K562 (cell line): ENCODE results near the gene COX14. TPM values are rescaled to one million over a fixed set of nuclear protein-coding genes. Genes with fewer than 3 reads are reported as not detected.

Source experiments
- ARHGAP35 ChIP-seq: fragments of 450-650 bp; IDR thresholded peaks from 2 replicates; pipeline ENCODE4 v1.6.1; 2018; ENCODE audit not compliant: partially characterized antibody
- HLTF ChIP-seq: fragments of 450-650 bp; IDR thresholded peaks from 2 replicates; pipeline ENCODE4 v1.6.1; 2016
- NEUROD1 ChIP-seq: fragments of 150-350 bp; IDR thresholded peaks from 2 replicates; pipeline ENCODE4 v1.6.1; 2014; ENCODE audit warnings: borderline replicate concordance, low read length, low read depth; ENCODE audit not compliant: partially characterized antibody
- PPARD ChIP-seq: fragments of 250-450 bp; sonication (Bioruptor Pico); IDR thresholded peaks from 2 replicates; pipeline ENCODE4 v1.8.0; 2022; ENCODE audit warnings: inconsistent platforms, mild to moderate bottlenecking, moderate library complexity
- RBM14 ChIP-seq: fragments of 200-400 bp; formaldehyde crosslinking; IDR thresholded peaks from 2 replicates; pipeline ENCODE4 v1.6.1; 2018; ENCODE audit warnings: low read depth, mild to moderate bottlenecking, low read length, moderate library complexity, borderline replicate concordance; ENCODE audit not compliant: insufficient read depth
- RFX5 ChIP-seq: IDR thresholded peaks from 2 replicates; pipeline ENCODE4 v1.6.1; 2011; ENCODE audit warnings: low read depth, mild to moderate bottlenecking, improper control_type of control experiment, low read length
- ZNF324 ChIP-seq: fragments of 250-450 bp; sonication (Bioruptor Pico); IDR thresholded peaks from 2 replicates; pipeline ENCODE4 v1.4.0; 2020; ENCODE audit warnings: mild to moderate bottlenecking
- polyA plus RNA-seq, 8 experiments: library from polyadenylated mRNA; depleted of rRNA in 4 of 8; stranded (reverse) in 5 of 8; unstranded in 3 of 8; fragments of >200 nt; fragmentation: Nextera tagmentation in 2 of 8; fragmentation: Illumina TruSeq in 1 of 8; extraction: Ambion mirVana in 2 of 8; extraction: Trizol in 1 of 8; gene quantifications; 2 replicates each; pipeline versions ENCODE4 v1.2.1 to v1.2.3, GENCODE V29; 2011 to 2014; ENCODE audit warnings: inconsistent platforms in 1 of 8, missing spikeins in 1 of 8
- total RNA-seq, 7 experiments: library from RNA; depleted of rRNA in 6 of 7; stranded (reverse); fragments of >200 nt in 6 of 7; fragmentation: Illumina TruSeq in 2 of 7; extraction: Trizol in 2 of 7; gene quantifications; 2 replicates each; pipeline versions ENCODE4 v1.2.1 to v1.2.3, GENCODE V29; 2011 to 2021; ENCODE audit warnings: low replicate concordance in 1 of 7
- TF ChIP-seq, protein P1 (sequence below), 2 experiments: fragments of 450-650 bp; IDR thresholded peaks; 2 replicates each; pipeline ENCODE4 v1.6.1; 2016; ENCODE audit warnings: mild to moderate bottlenecking in 2 of 2, borderline replicate concordance in 1 of 2, low read depth in 1 of 2, moderate library complexity in 1 of 2
- TF ChIP-seq, protein P2 (sequence below): fragments of 450-650 bp; formaldehyde crosslinking; IDR thresholded peaks from 2 replicates; pipeline ENCODE4 v1.4.0; 2022; ENCODE audit warnings: mild to moderate bottlenecking, moderate library complexity
- TF ChIP-seq, protein P3 (sequence below): fragments of 250-450 bp; sonication (Bioruptor Pico); IDR thresholded peaks from 2 replicates; pipeline ENCODE4 v1.8.0; 2021; ENCODE audit warnings: moderate library complexity, mild to moderate bottlenecking, inconsistent platforms
- TF ChIP-seq, protein P4 (sequence below): sonication (generic); formaldehyde crosslinking; IDR thresholded peaks from 2 replicates; pipeline ENCODE4 v1.8.0; 2022; ENCODE audit warnings: mild to moderate bottlenecking, missing genetic modification reagents

Gene COX14
- total and polyA plus RNA-seq, 9 of the 15 experiments (the other 6 are each of a cell fraction or from before 2014, with no cell fraction given), result 44.4 to 269 (median 53.4) TPM

DNA sequence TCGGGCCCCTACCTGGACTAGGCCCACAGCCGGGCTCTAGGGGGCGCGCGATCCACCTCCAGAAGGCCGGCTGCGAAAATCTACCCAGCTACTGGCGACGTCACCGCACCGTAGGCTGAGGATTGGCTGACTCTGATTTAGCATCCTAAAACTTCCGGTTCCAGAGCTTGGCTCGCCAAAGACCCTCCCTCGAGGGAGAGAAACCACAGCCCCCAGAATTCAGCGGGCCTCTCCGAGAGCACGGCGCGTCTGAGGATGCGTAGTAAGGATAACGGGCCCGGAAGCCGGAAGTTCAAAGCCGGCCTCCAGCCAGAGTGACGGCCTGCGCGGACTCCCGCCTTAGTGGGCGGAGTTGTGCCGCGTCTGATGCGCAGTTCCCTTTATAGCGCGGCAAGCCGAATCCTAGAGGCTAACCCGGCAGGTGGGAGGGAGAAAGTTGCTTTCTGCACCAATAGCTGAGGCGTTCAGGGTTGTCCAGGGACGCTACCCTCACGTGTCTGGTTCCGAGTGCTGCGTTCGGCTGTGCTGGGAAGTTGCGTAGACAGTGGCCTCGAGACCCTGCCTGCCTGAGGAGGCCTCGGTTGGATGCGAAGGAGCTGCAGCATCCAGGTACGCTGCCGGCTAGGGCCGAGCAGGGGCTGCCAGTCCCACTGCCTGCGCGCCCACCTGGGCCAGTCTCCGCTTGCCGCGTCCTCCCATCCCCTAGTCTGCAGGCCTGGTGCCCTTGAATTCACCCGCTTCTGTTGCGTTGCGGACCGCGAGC is at the start of gene COX14 (continued):
- TF ChIP-seq, protein P1, sequence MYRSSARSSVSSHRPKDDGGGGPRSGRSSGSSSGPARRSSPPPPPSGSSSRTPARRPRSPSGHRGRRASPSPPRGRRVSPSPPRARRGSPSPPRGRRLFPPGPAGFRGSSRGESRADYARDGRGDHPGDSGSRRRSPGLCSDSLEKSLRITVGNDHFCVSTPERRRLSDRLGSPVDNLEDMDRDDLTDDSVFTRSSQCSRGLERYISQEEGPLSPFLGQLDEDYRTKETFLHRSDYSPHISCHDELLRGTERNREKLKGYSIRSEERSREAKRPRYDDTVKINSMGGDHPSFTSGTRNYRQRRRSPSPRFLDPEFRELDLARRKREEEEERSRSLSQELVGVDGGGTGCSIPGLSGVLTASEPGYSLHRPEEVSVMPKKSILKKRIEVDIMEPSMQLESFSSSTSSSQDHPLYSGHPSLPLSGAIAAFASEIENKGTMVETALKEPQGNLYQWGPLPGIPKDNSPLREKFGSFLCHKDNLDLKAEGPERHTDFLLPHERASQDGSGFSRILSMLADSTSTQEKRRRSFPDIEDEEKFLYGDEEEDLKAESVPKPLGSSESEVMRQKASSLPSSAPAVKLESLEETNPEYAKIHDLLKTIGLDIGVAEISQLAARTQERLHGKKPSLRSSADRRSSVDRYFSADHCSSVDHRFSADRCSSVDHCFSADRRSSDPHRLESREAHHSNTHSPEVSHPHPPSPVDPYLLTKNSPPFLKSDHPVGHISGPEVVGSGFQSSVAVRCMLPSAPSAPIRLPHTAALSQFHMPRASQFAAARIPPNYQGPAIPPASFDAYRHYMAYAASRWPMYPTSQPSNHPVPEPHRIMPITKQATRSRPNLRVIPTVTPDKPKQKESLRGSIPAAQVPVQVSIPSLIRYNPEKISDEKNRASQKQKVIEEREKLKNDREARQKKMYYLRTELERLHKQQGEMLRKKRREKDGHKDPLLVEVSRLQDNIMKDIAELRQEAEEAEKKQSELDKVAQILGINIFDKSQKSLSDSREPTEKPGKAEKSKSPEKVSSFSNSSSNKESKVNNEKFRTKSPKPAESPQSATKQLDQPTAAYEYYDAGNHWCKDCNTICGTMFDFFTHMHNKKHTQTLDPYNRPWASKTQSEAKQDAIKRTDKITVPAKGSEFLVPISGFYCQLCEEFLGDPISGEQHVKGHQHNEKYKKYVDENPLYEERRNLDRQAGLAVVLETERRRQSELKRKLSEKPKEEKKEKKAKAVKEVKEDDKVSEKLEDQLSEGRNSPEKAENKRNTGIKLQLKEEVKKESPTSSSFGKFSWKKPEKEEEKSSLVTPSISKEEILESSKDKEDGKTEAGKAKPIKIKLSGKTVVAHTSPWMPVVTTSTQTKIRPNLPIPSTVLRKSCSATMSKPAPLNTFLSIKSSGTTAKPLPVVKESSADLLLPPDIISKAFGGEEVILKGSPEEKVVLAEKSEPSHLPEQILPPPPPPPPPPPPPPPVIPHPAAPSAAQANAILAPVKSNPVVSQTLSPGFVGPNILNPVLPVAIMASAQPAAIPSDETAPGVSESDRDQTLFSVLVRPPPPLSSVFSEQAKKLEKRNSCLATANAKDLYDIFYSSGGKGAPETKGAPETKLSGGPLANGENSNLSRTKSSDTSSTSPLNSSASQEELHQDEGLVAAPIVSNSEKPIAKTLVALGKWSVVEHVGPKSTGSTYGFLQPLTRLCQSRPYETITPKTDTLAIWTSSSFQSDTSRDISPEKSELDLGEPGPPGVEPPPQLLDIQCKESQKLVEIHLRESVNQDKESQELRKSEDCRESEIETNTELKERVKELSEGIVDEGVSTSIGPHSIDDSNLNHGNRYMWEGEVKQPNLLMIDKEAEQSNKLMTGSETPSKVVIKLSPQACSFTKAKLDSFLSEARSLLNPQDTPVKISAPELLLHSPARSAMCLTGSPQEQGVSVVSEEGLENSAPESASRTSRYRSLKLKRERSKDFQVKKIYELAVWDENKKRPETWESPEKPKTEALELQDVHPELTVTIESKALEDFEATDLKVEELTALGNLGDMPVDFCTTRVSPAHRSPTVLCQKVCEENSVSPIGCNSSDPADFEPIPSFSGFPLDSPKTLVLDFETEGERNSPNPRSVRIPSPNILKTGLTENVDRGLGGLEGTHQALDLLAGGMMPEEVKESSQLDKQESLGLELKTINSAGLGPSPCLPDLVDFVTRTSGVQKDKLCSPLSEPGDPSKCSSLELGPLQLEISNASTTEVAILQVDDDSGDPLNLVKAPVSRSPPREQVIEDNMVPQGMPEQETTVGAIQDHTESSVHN (IDR thresholded peaks at IDR 0.05; ENCODE audit: borderline replicate concordance in 1 of 2, low read depth in 1 of 2), result no peak
- TF ChIP-seq, protein P2, sequence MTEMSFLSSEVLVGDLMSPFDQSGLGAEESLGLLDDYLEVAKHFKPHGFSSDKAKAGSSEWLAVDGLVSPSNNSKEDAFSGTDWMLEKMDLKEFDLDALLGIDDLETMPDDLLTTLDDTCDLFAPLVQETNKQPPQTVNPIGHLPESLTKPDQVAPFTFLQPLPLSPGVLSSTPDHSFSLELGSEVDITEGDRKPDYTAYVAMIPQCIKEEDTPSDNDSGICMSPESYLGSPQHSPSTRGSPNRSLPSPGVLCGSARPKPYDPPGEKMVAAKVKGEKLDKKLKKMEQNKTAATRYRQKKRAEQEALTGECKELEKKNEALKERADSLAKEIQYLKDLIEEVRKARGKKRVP (CRISPR knock-in tag), result no peak
- TF ChIP-seq PPARD, result no peak
- no peak for TF ChIP-seq ZNF324
- TF ChIP-seq RBM14, result no peak
- peak; percentile 100 for TF ChIP-seq RFX5
- no peak for TF ChIP-seq ARHGAP35
- TF ChIP-seq HLTF, result no peak
- TF ChIP-seq NEUROD1, result no peak
- TF ChIP-seq, protein P3, sequence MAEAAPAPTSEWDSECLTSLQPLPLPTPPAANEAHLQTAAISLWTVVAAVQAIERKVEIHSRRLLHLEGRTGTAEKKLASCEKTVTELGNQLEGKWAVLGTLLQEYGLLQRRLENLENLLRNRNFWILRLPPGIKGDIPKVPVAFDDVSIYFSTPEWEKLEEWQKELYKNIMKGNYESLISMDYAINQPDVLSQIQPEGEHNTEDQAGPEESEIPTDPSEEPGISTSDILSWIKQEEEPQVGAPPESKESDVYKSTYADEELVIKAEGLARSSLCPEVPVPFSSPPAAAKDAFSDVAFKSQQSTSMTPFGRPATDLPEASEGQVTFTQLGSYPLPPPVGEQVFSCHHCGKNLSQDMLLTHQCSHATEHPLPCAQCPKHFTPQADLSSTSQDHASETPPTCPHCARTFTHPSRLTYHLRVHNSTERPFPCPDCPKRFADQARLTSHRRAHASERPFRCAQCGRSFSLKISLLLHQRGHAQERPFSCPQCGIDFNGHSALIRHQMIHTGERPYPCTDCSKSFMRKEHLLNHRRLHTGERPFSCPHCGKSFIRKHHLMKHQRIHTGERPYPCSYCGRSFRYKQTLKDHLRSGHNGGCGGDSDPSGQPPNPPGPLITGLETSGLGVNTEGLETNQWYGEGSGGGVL (CRISPR knock-in tag), result no peak
- TF ChIP-seq, protein P4, sequence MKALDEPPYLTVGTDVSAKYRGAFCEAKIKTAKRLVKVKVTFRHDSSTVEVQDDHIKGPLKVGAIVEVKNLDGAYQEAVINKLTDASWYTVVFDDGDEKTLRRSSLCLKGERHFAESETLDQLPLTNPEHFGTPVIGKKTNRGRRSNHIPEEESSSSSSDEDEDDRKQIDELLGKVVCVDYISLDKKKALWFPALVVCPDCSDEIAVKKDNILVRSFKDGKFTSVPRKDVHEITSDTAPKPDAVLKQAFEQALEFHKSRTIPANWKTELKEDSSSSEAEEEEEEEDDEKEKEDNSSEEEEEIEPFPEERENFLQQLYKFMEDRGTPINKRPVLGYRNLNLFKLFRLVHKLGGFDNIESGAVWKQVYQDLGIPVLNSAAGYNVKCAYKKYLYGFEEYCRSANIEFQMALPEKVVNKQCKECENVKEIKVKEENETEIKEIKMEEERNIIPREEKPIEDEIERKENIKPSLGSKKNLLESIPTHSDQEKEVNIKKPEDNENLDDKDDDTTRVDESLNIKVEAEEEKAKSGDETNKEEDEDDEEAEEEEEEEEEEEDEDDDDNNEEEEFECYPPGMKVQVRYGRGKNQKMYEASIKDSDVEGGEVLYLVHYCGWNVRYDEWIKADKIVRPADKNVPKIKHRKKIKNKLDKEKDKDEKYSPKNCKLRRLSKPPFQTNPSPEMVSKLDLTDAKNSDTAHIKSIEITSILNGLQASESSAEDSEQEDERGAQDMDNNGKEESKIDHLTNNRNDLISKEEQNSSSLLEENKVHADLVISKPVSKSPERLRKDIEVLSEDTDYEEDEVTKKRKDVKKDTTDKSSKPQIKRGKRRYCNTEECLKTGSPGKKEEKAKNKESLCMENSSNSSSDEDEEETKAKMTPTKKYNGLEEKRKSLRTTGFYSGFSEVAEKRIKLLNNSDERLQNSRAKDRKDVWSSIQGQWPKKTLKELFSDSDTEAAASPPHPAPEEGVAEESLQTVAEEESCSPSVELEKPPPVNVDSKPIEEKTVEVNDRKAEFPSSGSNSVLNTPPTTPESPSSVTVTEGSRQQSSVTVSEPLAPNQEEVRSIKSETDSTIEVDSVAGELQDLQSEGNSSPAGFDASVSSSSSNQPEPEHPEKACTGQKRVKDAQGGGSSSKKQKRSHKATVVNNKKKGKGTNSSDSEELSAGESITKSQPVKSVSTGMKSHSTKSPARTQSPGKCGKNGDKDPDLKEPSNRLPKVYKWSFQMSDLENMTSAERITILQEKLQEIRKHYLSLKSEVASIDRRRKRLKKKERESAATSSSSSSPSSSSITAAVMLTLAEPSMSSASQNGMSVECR (CRISPR knock-in tag), result peak; percentile 98
